ENCODE measurements around the gene EIF5AL1.
"Not testable (repeated sequence)": the region's sequence is repeated elsewhere in the genome, so short reads cannot be mapped to it uniquely, and the experiment has no call there.

The EIF5AL1 gene

DNA sequence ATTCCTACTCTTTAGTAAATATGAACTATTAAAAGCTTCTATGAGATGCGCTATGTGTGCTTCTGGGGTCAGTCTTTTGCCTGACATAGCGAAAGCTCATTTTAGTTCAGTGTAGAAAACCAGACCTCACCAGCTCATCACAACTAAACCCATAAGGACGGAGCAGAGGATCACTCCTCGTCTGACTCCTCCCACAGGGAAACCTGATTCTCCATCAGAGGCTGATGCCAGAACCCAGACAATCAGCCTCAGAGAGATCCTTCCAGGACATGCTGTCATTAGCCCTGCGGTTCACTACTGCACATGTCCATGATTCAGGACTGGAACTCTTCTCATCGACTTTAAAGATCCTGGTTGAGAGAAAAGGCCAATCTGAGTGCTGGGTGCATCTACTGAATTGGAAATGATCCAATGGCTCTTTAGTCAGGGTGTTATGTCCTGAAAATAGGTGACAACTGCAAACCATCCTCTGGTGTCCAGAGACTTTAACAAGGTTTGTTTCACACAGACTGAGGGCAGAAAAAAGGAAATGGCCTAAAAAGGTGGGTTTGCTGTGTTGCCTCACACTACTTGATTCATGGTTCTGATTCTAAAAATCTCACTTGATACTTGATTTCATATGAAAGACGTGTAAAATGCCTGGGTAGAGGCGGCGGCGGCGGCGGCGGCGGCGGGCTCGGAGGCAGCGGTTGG is at the start of gene EIF5AL1:
Gene EIF5AL1 (plus strand): TSS at position 643 of the 693 bp plus-strand sequence. CDS start 117 bp downstream, outside the sequence.
- H3K9ac ChIP-seq (ENCODE audit: low read depth, low read length); H3K79me2 ChIP-seq (ENCODE audit: insufficient read depth, low read length); DNase-seq; H3K36me3 ChIP-seq (ENCODE audit: insufficient read depth, low read length); H3K27ac ChIP-seq (ENCODE audit: low read length); H3K9me3 ChIP-seq (ENCODE audit: insufficient read depth, low read length, severe bottlenecking); H3K4me2 ChIP-seq (ENCODE audit: insufficient read depth, low read length); H4K20me1 ChIP-seq (ENCODE audit: insufficient read depth, low read length); H3K4me1 ChIP-seq (ENCODE audit: insufficient read depth, low read length); ATAC-seq (ENCODE audit: insufficient read depth, low read depth); H3K27me3 ChIP-seq (ENCODE audit: insufficient read depth, low read length, poor library complexity); H2AFZ ChIP-seq (ENCODE audit: low read depth, low read length); H3K4me3 ChIP-seq (ENCODE audit: low read depth in 1 of 2, low read length in 2 of 2): not testable (repeated sequence)

DNA sequence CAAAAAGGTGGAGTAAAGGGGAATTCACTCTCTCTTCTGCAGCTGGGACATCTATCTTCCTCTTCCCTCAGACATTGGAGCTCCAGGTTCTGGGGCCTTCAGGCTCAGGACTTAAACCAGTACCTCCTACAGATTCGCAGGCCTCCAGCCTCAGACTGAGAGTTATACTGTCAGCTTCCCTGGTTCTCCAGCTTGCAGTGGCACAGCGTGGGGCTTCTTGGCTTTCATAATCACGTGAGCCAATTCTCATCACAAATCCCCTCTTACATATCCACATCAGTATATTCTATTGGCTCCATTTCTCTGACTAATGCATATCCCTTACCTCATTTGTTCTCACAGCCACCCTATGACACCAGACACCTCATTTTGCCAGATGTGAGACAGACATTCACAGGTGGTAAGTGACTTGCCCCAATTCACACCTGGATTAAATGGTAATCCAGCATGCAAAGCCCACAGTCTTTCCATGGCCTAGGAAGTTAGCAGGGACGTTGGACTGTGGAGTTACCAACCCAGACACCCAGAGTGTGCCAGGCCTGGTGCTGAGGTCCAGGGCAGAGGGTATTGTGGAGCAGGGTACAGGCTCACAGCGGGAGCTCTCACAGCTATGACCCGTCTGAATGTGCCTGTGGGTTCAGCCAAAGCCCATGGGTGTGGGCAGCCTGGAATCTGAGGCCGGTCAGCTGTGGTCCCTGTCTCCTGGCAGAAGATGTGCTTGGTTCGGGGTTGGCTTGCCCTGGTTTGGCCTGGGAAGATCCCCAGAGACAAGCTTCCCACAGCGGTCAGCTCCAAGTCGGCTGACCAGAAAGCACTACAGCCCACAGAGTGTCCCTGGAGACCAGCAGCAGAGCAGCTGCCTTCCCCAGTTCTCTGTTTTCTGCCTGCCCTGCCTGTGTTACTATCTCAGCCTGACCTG is 48.5 kb upstream of the EIF5AL1 start:
- ATAC-seq (ENCODE audit: insufficient read depth, low read depth): no peak
- Histone ChIP-seq H3K4me2 (ENCODE audit: insufficient read depth, low read length) (no peak overlapping the region), H3K36me3 (ENCODE audit: insufficient read depth, low read length) (no peaks in the 10 kb centered on the region), H3K9ac (ENCODE audit: low read depth, low read length) (no peak overlapping the region), H3K27ac (ENCODE audit: low read length) (no peak overlapping the region), H3K27me3 (ENCODE audit: insufficient read depth, low read length, poor library complexity) (peaks cover 25% of the 10 kb centered on the region), H3K9me3 (ENCODE audit: insufficient read depth, low read length, severe bottlenecking) (no peaks in the 10 kb centered on the region), H3K79me2 (ENCODE audit: insufficient read depth, low read length) (no peaks in the 10 kb centered on the region), H2AFZ (ENCODE audit: low read depth, low read length) (no peak overlapping the region), H3K4me1 (ENCODE audit: insufficient read depth, low read length) (no peaks in the 10 kb centered on the region), H3K4me3 (ENCODE audit: low read depth in 1 of 2, low read length in 2 of 2) (no peak overlapping the region), H4K20me1 (ENCODE audit: insufficient read depth, low read length) (no peaks in the 10 kb centered on the region; the same call in 1 of the 2 replicates)
- TF ChIP-seq EZH2 (IDR thresholded peaks at IDR 0.05; ENCODE audit: borderline replicate concordance, low read depth, low read length, severe bottlenecking): no peak
- TF ChIP-seq, protein P1, sequence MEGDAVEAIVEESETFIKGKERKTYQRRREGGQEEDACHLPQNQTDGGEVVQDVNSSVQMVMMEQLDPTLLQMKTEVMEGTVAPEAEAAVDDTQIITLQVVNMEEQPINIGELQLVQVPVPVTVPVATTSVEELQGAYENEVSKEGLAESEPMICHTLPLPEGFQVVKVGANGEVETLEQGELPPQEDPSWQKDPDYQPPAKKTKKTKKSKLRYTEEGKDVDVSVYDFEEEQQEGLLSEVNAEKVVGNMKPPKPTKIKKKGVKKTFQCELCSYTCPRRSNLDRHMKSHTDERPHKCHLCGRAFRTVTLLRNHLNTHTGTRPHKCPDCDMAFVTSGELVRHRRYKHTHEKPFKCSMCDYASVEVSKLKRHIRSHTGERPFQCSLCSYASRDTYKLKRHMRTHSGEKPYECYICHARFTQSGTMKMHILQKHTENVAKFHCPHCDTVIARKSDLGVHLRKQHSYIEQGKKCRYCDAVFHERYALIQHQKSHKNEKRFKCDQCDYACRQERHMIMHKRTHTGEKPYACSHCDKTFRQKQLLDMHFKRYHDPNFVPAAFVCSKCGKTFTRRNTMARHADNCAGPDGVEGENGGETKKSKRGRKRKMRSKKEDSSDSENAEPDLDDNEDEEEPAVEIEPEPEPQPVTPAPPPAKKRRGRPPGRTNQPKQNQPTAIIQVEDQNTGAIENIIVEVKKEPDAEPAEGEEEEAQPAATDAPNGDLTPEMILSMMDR (IDR thresholded peaks at IDR 0.05; ENCODE audit: borderline replicate concordance, extremely low read depth, low read length, poor library complexity, severe bottlenecking): no peak
- no peak for DNase-seq

DNA sequence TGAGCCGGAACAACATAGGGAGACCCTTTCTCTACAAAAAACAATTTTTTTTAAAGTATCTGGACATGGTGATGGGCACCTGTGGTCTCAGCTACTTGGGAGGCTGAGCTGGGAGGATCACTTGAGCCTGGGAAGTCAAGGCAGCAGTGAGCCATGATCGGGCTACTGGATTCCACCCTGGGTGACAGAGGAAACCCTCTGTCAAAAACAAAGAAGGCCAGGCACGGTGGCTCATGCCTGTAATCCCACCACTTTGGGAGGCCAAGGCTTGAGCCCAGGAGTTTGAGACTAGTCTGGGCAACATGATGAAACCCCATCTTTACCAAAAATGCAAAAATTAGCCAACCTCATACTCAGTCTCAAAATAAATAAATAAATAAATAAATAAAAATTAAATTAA is 47.0 kb upstream of the EIF5AL1 start:
- Histone ChIP-seq H3K27me3 (ENCODE audit: insufficient read depth, low read length, poor library complexity) (peaks cover 15% of the 10 kb centered on the region), H2AFZ (ENCODE audit: low read depth, low read length) (no peak overlapping the region), H3K4me1 (ENCODE audit: insufficient read depth, low read length) (no peaks in the 10 kb centered on the region), H3K9me3 (ENCODE audit: insufficient read depth, low read length, severe bottlenecking) (no peaks in the 10 kb centered on the region), H3K4me2 (ENCODE audit: insufficient read depth, low read length) (no peak overlapping the region), H3K4me3 (ENCODE audit: low read depth in 1 of 2, low read length in 2 of 2) (no peak overlapping the region), H3K36me3 (ENCODE audit: insufficient read depth, low read length) (no peaks in the 10 kb centered on the region), H4K20me1 (ENCODE audit: insufficient read depth, low read length) (no peaks in the 10 kb centered on the region; the same call in 1 of the 2 replicates), H3K9ac (ENCODE audit: low read depth, low read length) (no peak overlapping the region), H3K79me2 (ENCODE audit: insufficient read depth, low read length) (no peaks in the 10 kb centered on the region), H3K27ac (ENCODE audit: low read length) (no peak overlapping the region)
- TF ChIP-seq, protein P1 (IDR thresholded peaks at IDR 0.05; ENCODE audit: borderline replicate concordance, extremely low read depth, low read length, poor library complexity, severe bottlenecking): no peak
- no peak for TF ChIP-seq EZH2 (IDR thresholded peaks at IDR 0.05; ENCODE audit: borderline replicate concordance, low read depth, low read length, severe bottlenecking)
- DNase-seq (no peak), ATAC-seq (ENCODE audit: insufficient read depth, low read depth) (no peak)

DNA sequence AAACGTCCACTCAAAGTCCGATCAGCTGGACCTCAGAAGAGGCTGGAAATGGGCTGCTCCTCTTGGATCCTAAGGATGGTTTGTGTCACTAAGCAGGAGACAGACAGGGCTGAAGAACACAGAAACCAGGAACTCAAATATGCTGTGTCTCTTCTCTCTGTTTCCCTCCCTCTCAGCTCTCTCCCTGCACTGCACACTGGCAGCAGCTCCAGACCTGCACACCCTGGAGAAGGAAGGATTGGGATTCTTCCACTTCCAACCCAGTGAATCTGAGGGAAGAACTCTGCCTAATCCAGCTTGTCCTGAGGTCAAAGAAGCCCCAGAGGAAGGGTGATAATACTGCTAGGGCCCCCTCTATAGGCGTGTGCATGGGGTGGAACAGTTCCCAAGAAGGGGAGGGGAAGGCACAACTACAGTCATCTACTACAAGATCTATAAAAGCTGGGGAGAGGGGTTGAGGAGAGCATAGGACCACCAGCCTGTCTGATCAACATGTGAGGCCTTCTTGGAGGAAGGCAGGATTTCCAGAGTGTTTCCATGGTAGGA is 44.2 kb upstream of the EIF5AL1 start:
- Histone ChIP-seq H3K4me1 (ENCODE audit: insufficient read depth, low read length) (no peaks in the 10 kb centered on the region), H3K4me2 (ENCODE audit: insufficient read depth, low read length) (no peak overlapping the region), H3K27ac (ENCODE audit: low read length) (no peak overlapping the region), H3K36me3 (ENCODE audit: insufficient read depth, low read length) (no peaks in the 10 kb centered on the region), H3K9ac (ENCODE audit: low read depth, low read length) (no peak overlapping the region), H3K4me3 (ENCODE audit: low read depth in 1 of 2, low read length in 2 of 2) (no peak overlapping the region), H4K20me1 (ENCODE audit: insufficient read depth, low read length) (no peaks in the 10 kb centered on the region), H3K9me3 (ENCODE audit: insufficient read depth, low read length, severe bottlenecking) (no peaks in the 10 kb centered on the region), H3K79me2 (ENCODE audit: insufficient read depth, low read length) (no peaks in the 10 kb centered on the region), H3K27me3 (ENCODE audit: insufficient read depth, low read length, poor library complexity) (peaks cover 13% of the 10 kb centered on the region), H2AFZ (ENCODE audit: low read depth, low read length) (no peak overlapping the region)
- no peak for TF ChIP-seq EZH2 (IDR thresholded peaks at IDR 0.05; ENCODE audit: borderline replicate concordance, low read depth, low read length, severe bottlenecking)
- TF ChIP-seq, protein P1 (IDR thresholded peaks at IDR 0.05; ENCODE audit: borderline replicate concordance, extremely low read depth, low read length, poor library complexity, severe bottlenecking): no peak
- ATAC-seq (ENCODE audit: insufficient read depth, low read depth) (no peak), DNase-seq (no peak)

All from DND-41 (cell line).